Measurements from ENCODE around the gene AUTS2.

The AUTS2 gene

DNA sequence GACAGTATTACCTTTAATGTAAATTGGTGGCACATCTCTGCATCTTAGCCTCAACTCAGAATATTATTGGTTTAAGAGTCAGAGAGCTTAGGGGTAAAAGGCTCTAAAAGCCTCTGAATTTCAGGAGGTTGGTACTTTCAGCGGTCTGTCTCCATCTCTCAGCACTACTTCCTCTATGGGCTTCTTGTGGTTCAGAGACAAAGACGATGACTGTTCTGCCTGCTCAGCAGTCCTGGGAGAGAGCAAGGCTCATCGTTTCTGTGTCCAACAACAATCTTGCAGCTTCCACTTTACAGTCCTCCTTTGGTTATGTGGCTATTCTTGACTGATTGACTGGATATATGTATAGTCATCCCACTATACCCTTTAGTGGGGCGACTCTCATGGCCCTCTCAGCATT is 394.7 kb downstream of the AUTS2 start:
- no peak for DNase-seq (ENCODE audit: low read depth in 2 of 2)

DNA sequence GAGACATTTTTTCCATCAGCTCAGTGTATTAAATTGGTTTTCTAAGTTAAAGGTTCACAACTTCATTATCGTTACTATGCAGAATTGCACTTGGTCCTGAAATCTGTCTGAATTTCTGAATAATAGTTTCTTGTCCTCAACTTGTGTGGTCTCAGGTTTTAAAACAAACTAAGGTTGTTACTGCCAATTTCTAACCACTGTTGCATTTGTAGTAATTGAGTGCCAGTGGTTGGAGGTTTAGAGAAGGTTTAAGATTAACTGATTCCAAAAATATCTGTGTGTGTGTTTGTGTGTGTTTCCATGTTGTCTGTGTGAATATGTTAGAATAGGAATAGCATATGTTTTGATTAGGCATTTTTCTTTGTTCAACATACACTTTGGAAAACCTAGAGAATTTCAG is 395.9 kb downstream of the AUTS2 start:
- no peak for DNase-seq (ENCODE audit: low read depth in 2 of 2)

DNA sequence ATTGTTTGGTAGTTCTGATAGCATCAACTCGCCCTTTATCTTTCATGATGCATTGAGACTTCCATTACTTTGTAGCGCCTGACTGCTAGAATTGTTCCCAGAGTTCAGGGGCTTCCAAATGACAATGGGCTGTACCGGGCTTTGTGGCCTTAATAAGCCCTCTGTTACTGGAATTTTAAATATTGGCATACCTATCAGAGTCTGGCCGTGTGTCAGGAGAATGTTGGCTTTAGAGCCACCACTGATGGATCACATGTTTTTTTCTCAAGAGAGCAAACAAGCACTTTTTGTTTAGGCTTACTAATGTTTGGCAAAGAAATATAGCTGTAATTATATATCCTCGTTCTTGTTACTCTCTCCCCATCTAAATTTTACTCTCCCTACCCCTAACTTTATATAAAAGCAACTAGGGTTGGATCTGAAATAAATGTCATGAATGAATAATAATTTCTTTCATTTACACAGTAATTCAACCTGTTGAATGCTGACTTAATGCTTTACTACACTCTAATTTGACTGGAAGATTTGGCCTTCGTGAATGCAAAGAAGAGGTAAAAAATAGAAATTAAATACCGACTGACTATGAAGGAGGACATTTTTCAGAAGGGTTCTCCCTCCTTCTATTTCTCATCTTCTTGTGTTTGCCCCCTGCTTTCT is 396.7 kb downstream of the AUTS2 start:
- DNase-seq (ENCODE audit: low read depth in 2 of 2): no peak

GRCh38 chr7:69996121-69996520 is 397.8 kb downstream of the AUTS2 start:
- no peak for DNase-seq (ENCODE audit: low read depth in 2 of 2)

DNA sequence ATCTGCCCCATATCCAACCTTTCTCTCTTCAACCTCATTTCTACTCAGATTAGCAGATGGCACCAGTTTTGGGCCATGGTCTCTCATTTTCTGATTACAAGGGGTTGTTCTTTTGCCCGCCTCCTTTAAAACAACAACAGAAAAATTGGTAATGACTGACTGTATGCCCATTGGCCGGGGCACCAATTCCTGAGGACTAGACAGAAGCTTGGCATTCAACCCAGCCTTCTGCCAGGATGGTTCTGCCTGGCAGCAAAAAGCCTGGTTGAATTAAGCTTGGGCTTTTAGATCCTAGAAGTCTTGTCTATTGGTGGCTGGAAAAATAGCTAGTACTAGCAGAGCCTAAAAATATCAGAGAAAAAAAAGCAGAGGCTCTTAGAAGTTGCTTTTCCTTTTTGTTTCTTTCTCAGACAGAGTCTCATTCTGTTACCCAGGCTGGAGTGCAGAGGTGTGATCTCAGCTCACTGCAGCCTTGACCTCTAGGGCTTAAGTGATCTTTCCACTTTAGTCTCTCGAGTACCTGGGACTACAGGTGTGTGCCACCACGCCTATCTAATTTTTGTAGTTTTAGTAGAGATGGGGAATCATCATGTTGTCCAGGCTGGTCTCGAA is 402.6 kb downstream of the AUTS2 start:
- no peak for DNase-seq (ENCODE audit: low read depth in 2 of 2)

GRCh38 chr7:70005480-70005879 is 407.2 kb downstream of the AUTS2 start:
- DNase-seq (ENCODE audit: low read depth in 2 of 2): no peak

DNA sequence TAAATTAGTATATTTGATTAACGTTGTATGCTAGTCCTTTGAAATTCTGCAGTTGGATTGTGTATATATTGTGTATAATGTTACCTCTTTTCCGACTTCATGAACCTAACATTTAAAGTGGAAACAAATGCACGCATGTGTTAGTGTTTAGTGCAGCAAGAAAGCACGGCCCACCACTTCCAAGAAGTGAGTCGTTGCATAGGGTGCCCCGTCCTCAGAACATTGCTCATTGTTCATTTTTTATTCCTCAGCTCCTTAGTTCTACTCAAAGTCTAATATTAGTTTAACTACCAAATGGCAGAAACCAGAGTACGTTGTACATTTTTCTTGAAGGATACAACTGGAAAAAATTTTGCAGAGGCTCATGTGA is 407.6 kb downstream of the AUTS2 start:
- DNase-seq (ENCODE audit: low read depth in 2 of 2): no peak

GRCh38 chr7:70006261-70006920 is 408.1 kb downstream of the AUTS2 start:
- DNase-seq (ENCODE audit: low read depth in 2 of 2): no peak

DNA sequence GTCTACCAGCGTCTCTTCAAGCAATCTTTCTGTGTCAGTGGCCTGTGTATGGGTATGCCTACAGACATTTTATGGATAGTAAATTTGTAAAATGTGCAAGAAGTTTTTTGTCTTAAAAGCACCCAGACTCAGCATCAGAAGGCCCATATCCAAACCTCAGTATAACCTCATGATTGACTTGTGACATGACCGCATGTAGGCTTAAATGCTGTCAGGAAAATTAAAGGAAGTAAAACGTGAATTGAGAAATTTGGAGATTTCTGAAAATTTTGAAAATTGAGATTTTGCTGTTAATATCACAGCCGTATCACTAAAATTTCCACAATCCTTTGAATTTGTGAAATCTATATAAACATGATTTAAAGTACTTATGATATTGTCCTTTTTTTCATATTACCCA is 410.2 kb downstream of the AUTS2 start:
- DNase-seq (ENCODE audit: low read depth in 2 of 2): no peak

GRCh38 chr7:70014472-70015177 is 416.4 kb downstream of the AUTS2 start:
- no peak for DNase-seq (ENCODE audit: low read depth in 2 of 2)

DNA sequence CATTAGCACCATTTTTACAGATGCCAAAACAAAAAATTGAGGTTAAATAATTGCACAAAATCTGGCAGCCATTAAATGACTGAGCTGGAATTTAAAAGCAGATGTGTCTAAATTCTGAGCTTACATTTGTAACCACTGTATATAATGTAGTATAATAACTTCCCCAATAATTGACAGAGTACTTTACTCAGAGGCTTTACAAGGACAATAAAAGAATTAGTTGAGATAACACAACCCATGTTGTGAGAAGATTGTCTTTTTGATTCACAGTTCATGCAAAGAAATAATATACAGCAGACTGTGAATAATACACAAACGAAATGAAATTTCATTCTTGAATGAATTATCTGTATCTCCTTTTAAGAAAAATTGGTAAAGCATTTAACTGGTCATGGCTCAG is 417.1 kb downstream of the AUTS2 start:
- no peak for DNase-seq (ENCODE audit: low read depth in 2 of 2)

GRCh38 chr7:70016044-70016770 is 417.9 kb downstream of the AUTS2 start:
- no peak for DNase-seq (ENCODE audit: low read depth in 2 of 2)

- DNase-seq (ENCODE audit: low read depth in 2 of 2): no peak
Observed at GRCh38 chr7:70017357-70017756, 419.1 kb downstream of the AUTS2 start.

GRCh38 chr7:70018700-70019099 is 420.4 kb downstream of the AUTS2 start:
- no peak for DNase-seq (ENCODE audit: low read depth in 2 of 2)

GRCh38 chr7:70027867-70028266 is 429.6 kb downstream of the AUTS2 start:
- no peak for DNase-seq (ENCODE audit: low read depth in 2 of 2)

DNA sequence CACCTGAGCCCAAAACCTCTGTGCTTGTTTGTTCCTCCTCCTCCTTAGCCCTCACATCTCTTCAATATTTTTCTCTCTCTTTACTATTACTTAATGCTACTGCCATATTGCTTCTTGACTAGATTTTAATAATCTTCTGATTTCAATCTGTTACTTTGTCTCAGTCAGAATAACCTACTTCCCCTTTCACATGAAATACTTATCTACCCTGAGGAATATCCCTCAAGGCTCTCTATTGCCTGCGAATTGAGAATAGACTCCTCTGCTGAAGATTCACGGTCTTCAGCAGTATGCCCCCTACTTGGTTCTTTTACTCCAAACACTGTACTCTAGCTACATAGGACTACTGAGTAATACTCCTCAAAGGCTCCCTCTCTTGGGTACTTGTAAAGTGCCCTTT is 430.3 kb downstream of the AUTS2 start:
- no peak for DNase-seq (ENCODE audit: low read depth in 2 of 2)

GRCh38 chr7:70029993-70030392 is 431.7 kb downstream of the AUTS2 start:
- DNase-seq (ENCODE audit: low read depth in 2 of 2): no peak

DNA sequence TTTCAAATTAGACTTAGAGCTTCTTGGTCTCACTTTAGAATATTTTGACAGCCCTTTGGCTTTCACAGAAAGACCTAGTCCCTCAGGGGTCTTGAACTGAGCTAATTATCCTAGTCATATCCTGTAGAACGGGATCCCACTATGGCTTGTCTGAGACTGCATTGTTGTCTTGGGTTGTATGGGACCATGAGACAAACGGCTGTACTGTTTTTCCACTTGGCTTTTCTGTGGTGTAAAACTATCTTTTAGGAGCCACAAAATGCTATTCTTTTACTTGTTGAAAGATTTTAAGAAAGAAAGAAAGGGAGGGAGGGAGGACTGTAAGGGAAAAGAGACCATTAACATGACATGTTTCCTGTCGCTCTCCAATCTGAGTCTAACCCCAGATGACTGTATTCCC is 432.5 kb downstream of the AUTS2 start:
- no peak for DNase-seq (ENCODE audit: low read depth in 2 of 2)

DNA sequence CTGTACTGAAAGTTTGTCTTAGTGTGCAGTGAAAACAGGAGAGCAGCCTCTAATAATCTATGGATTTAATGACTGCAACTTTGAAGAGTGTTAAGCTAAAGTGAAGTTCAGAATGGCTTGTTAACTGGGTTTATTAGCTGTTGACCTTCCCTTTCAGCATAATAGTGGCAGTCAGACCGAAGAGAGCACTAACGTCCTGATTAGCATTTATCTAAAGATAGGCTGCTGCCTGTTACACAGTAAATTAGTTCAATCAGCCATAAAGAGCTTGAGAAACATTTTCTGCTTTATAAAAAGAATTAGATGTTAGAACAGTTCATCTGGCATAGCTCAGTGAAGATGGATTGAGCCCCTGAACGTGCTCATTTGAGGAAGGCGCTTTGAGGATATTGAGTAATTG is 433.0 kb downstream of the AUTS2 start:
- DNase-seq (ENCODE audit: low read depth in 2 of 2): no peak

DNA sequence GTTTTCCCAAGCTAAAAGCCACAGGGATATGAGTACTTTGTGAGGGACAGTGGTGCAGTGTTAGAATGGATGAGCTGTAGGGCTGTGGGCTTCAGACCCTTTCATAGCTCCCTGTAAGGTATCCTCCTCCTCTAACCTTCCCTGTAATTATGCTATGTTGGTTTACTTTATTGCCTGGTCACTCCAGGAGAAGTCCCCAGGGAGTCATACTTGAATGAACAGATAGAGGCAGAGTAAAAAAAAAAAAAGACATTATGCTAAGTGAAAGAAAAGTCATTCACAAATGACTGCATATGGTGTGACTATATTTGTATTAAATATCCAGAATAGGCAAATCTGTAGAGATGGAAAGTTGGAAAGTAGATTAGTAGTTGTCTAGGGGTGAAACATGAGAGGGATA is 434.4 kb downstream of the AUTS2 start:
- no peak for DNase-seq (ENCODE audit: low read depth in 2 of 2)

- DNase-seq (ENCODE audit: low read depth in 2 of 2): no peak
Observed at GRCh38 chr7:70033226-70033625, 435.0 kb downstream of the AUTS2 start.

- DNase-seq (ENCODE audit: low read depth in 2 of 2): no peak
Observed at GRCh38 chr7:70034999-70035398, 436.7 kb downstream of the AUTS2 start.
